NCI-H226 (cell line): ENCODE measurements around the gene TMEM59.

ENCODE experiments used
- DNase-seq: peaks from one replicate; pipeline ENCODE4 v3.0.0-alpha.2; 2015

The TMEM59 gene

GRCh38 chr1:53979712-53980450, 73.1 kb downstream of the TMEM59 start:
- no peak for DNase-seq
